GM10847 (cell line): ENCODE data around the gene UVSSA.

Source experiments
- POLR2A ChIP-seq: IDR thresholded peaks from 2 replicates; pipeline ENCODE4 v1.6.1; 2011; ENCODE audit not compliant: insufficient read length; ENCODE audit errors: extremely low read depth

The UVSSA gene

GRCh38 chr4:1418494-1419285 is 71.7 kb downstream of the UVSSA start:
- TF ChIP-seq POLR2A = no peak

DNA sequence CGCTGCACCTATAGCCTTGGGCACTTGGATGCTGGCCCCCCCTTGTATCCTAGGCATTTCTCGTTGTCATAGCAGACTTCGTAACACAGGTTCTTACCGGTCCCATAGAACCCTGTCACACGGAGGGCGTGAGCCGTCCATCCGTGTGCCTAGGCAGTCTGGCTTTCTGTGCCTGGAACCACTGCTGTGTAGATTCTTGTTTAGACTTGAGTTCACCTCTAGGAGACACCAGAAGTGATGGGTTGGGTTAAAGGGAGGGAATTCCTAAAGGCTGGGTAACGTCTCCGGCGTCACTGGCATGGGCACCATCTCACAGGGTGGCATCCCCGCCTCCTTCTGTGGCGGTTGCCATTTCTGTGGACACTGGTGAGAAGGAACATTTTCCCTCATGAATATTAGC is 72.7 kb downstream of the UVSSA start:
- TF ChIP-seq POLR2A = no peak

DNA sequence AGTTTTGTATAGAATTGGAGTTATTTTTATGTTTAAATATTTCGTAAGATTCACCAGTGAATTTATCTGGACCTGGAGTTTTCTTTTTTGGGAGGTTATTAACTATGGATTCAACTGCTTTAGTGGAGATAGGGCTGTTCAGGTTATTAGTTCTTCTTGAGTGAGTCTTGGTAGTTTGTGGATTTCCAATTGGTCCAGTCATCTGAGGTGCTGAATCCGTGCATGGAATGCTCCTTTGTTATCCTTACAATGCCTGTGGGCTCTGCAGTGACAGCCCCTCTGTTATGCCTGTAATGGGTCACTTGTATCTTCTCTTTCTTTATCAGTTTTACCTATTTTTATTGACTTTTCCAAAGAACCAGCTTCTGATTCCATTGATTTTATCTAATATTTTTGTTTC is 74.6 kb downstream of the UVSSA start:
- TF ChIP-seq POLR2A = no peak

DNA sequence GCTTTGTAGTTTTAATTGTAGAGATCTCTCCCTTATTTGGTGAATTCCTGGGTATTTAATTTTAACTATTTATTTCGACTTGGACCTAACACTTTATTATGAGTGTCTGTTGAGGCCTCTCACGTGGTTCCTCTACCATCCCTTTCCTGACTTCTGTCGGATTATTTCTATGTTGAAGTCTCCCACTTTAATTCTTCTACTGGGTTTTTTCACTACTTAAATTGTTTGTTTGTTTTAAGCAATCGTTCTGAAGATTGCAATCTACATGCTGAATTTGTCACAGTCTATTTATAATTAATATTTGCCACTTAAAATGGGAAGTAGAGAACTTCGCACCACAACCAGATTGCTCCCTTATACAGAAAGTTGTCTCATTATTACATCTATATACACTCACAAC is 80.0 kb downstream of the UVSSA start:
- no peak for TF ChIP-seq POLR2A
